MG63 (cell line): ENCODE measurements around the gene AMPD3. TPM values are rescaled to one million over a fixed set of nuclear protein-coding genes. Genes with fewer than 3 reads are reported as not detected.
"Not testable (repeated sequence)": the region's sequence is repeated elsewhere in the genome, so short reads cannot be mapped to it uniquely, and the experiment has no call there.

Experiments
- DNase-seq: peaks from one replicate; pipeline ENCODE4 v3.0.0-alpha.2; 2020
- H3K27me3 ChIP-seq: fragments of 250-450 bp; sonication (Bioruptor Pico); 2 replicates; pipeline ENCODE4 v1.5.1; 2020; ENCODE audit warnings: mild to moderate bottlenecking, moderate library complexity
- H3K36me3 ChIP-seq: fragments of 250-450 bp; sonication (Bioruptor Pico); 2 replicates; pipeline ENCODE4 v1.5.1; 2020; ENCODE audit warnings: mild to moderate bottlenecking, moderate library complexity
- H3K4me3 ChIP-seq: fragments of 250-450 bp; sonication (Bioruptor Pico); 2 replicates; pipeline ENCODE4 v1.5.1; 2020; ENCODE audit warnings: mild to moderate bottlenecking, moderate library complexity
- H3K9me3 ChIP-seq: fragments of 250-450 bp; sonication (Bioruptor Pico); 2 replicates; pipeline ENCODE4 v1.5.1; 2020; ENCODE audit warnings: mild to moderate bottlenecking, moderate library complexity
- total RNA-seq: library from RNA; depleted of rRNA; stranded (reverse); fragments of >200 nt; shearing (Covaris generic); gene quantifications from 2 replicates; pipeline ENCODE4 v1.2.3, GENCODE V29; 2014; ENCODE audit warnings: low replicate concordance

Gene AMPD3
- total RNA-seq, 1 experiment from 2014 or later, result 1.6 TPM

GRCh38 chr11:10428453-10428852, 26.6 kb upstream of the AMPD3 start:
- Histone ChIP-seq H3K4me3 (no peak overlapping the region), H3K27me3 (no peaks in the 10 kb centered on the region), H3K36me3 (no peaks in the 10 kb centered on the region), H3K9me3 (0 out of 2 replicates have a peak, but pooled peaks cover 2% of the 10 kb centered on the region)
- DNase-seq, result no peak

- Histone ChIP-seq H3K9me3 (0 out of 2 replicates have a peak, but pooled peaks cover 4% of the 10 kb centered on the region), H3K4me3 (no peak overlapping the region), H3K27me3 (no peaks in the 10 kb centered on the region), H3K36me3 (no peaks in the 10 kb centered on the region)
- no peak for DNase-seq
These were observed 25.5 kb upstream of the AMPD3 start for GRCh38 chr11:10429526-10429925.

GRCh38 chr11:10432493-10432892, 22.6 kb upstream of the AMPD3 start:
- no peak for DNase-seq
- no peak overlapping the region for H3K4me3 ChIP-seq
- 0 out of 2 replicates have a peak, but pooled peaks cover 4% of the 10 kb centered on the region for H3K9me3 ChIP-seq
- no peaks in the 10 kb centered on the region for H3K27me3 ChIP-seq
- H3K36me3 ChIP-seq, result no peaks in the 10 kb centered on the region

- no peaks in the 10 kb centered on the region for H3K27me3 ChIP-seq
- H3K9me3 ChIP-seq, result 0 out of 2 replicates have a peak, but pooled peaks cover 4% of the 10 kb centered on the region
- no peak overlapping the region for H3K4me3 ChIP-seq
- no peaks in the 10 kb centered on the region for H3K36me3 ChIP-seq
- DNase-seq, result no peak
These were observed 22.1 kb upstream of the AMPD3 start for GRCh38 chr11:10432971-10433370.

- H3K4me3 ChIP-seq, result no peak overlapping the region
- DNase-seq, result no peak
- no peaks in the 10 kb centered on the region for H3K36me3 ChIP-seq
- 0 out of 2 replicates have a peak, but pooled peaks cover 4% of the 10 kb centered on the region for H3K9me3 ChIP-seq
- H3K27me3 ChIP-seq, result no peaks in the 10 kb centered on the region
These were observed 18.8 kb upstream of the AMPD3 start for GRCh38 chr11:10436224-10436623.

GRCh38 chr11:10436683-10437082, 18.4 kb upstream of the AMPD3 start:
- H3K9me3 ChIP-seq, DNase-seq, H3K4me3 ChIP-seq, H3K27me3 ChIP-seq, H3K36me3 ChIP-seq: not testable (repeated sequence)

- DNase-seq, result no peak
These were observed 16.6 kb upstream of the AMPD3 start for GRCh38 chr11:10438458-10438857.

GRCh38 chr11:10439351-10439750, 15.7 kb upstream of the AMPD3 start:
- no peaks in the 10 kb centered on the region for H3K27me3 ChIP-seq
- H3K4me3 ChIP-seq, result no peak overlapping the region
- H3K9me3 ChIP-seq, result 0 out of 2 replicates have a peak, but pooled peaks cover under 1% of the 10 kb centered on the region
- H3K36me3 ChIP-seq, result no peaks in the 10 kb centered on the region
- no peak for DNase-seq

More at GRCh38 chr11:10438458-10438857, 16.6 kb upstream of the AMPD3 start:
- no peaks in the 10 kb centered on the region for H3K36me3 ChIP-seq
- no peak overlapping the region for H3K4me3 ChIP-seq
- 0 out of 2 replicates have a peak, but pooled peaks cover 2% of the 10 kb centered on the region for H3K9me3 ChIP-seq
- H3K27me3 ChIP-seq, result no peaks in the 10 kb centered on the region

- Histone ChIP-seq H3K9me3 (no peaks in the 10 kb centered on the region), H3K27me3 (no peaks in the 10 kb centered on the region), H3K4me3 (no peak overlapping the region), H3K36me3 (no peaks in the 10 kb centered on the region)
- no peak for DNase-seq
These were observed 15.1 kb upstream of the AMPD3 start for GRCh38 chr11:10439924-10440323.

- H3K27me3 ChIP-seq, result no peaks in the 10 kb centered on the region
- H3K4me3 ChIP-seq, result no peak overlapping the region
These were observed 14.7 kb upstream of the AMPD3 start for GRCh38 chr11:10440401-10440800.

GRCh38 chr11:10441091-10441490, 14.0 kb upstream of the AMPD3 start:
- Histone ChIP-seq H3K9me3 (no peaks in the 10 kb centered on the region), H3K4me3 (no peak overlapping the region), H3K27me3 (no peaks in the 10 kb centered on the region), H3K36me3 (no peaks in the 10 kb centered on the region)
- no peak for DNase-seq

More at GRCh38 chr11:10440401-10440800, 14.7 kb upstream of the AMPD3 start:
- H3K9me3 ChIP-seq, result no peaks in the 10 kb centered on the region
- DNase-seq, result no peak
- H3K36me3 ChIP-seq, result no peaks in the 10 kb centered on the region

- Histone ChIP-seq H3K9me3 (no peaks in the 10 kb centered on the region), H3K27me3 (no peaks in the 10 kb centered on the region), H3K36me3 (no peaks in the 10 kb centered on the region), H3K4me3 (no peak overlapping the region)
- no peak for DNase-seq
These were observed 13.2 kb upstream of the AMPD3 start for GRCh38 chr11:10441652-10442503.

GRCh38 chr11:10443152-10443551, 11.9 kb upstream of the AMPD3 start:
- DNase-seq, result no peak
- H3K36me3 ChIP-seq, result no peaks in the 10 kb centered on the region
- no peak overlapping the region for H3K4me3 ChIP-seq
- H3K9me3 ChIP-seq, result no peaks in the 10 kb centered on the region
- H3K27me3 ChIP-seq, result no peaks in the 10 kb centered on the region

GRCh38 chr11:10443721-10444235, 11.3 kb upstream of the AMPD3 start:
- Histone ChIP-seq H3K4me3 (no peak overlapping the region), H3K27me3 (no peaks in the 10 kb centered on the region), H3K9me3 (no peaks in the 10 kb centered on the region), H3K36me3 (no peaks in the 10 kb centered on the region)
- no peak for DNase-seq

GRCh38 chr11:10444725-10445315, 10.2 kb upstream of the AMPD3 start:
- no peaks in the 10 kb centered on the region for H3K36me3 ChIP-seq
- DNase-seq, result no peak
- H3K27me3 ChIP-seq, result no peaks in the 10 kb centered on the region
- H3K9me3 ChIP-seq, result no peaks in the 10 kb centered on the region
- H3K4me3 ChIP-seq, result no peak overlapping the region

- Histone ChIP-seq H3K27me3 (no peaks in the 10 kb centered on the region), H3K4me3 (no peak overlapping the region), H3K36me3 (no peaks in the 10 kb centered on the region), H3K9me3 (no peaks in the 10 kb centered on the region)
- DNase-seq, result no peak
These were observed 7.6 kb upstream of the AMPD3 start for GRCh38 chr11:10447445-10447844.
